Activated CD4-positive, CD25-positive, alpha-beta regulatory T cell treated with anti-CD3 and anti-CD28 coated beads, Interleukin-2, amount 50 U/mL, for 16 hours (primary cell): ENCODE data around the gene WRNIP1.
"Not testable (repeated sequence)": the region's sequence is repeated elsewhere in the genome, so short reads cannot be mapped to it uniquely, and the experiment has no call there.

Experiments used
- DNase-seq: peaks from one replicate; pipeline ENCODE4 v3.0.0-alpha.2; 2020; ENCODE audit warnings: low read depth, low spot score

The WRNIP1 gene

DNA sequence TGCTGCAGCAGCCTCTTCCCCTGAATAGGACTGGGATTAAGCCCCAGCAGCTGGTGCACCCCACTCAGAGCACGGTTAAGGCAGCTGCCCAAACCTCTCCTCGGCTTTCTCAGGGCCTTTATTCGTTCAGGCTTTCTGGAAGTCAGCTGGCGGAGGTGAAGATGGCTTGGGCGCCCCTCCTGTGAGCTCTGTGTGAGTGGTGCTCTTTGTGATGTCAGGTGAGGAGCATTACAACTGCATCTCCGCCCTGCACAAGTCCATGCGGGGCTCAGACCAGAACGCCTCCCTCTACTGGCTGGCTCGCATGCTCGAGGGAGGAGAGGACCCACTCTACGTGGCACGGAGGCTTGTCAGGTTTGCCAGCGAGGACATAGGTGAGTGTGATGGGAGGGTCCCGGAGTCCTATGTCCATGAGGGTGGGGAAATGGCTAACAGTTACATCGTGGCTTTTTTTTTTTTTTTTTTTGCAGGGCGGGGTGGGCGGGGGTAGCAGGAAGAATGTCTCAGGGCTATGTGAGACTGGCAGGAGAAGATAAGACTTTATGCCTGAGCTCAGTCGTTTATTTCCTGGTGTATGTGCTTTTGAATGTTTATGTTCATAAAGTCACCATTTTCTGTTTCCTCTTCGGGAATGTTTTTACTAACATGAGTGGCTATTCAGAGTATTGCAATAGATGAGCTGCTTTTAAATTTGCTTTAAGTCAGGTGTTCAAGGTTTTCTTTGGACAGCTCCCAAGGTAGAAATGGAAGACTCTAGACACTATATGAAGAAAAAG lies 18.2 kb downstream of the WRNIP1 start:
- DNase-seq = no peak

DNA sequence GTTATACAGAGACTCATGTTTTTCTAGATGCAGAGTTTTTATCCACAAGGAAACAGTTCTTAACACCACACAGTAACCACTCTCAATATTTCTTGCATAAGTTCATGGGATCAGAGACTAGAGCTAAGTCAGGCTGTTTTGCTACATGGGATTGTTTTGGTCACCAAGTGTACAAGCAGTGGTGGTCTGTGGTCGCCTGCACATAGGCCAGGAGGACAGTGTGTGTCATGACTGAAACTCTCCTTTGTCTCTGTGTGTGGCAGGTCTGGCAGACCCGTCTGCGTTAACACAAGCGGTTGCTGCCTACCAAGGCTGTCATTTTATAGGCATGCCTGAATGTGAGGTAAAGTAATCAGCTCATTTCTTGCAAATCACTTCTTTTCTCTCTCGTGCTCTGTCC lies 18.9 kb downstream of the WRNIP1 start:
- DNase-seq = no peak

DNA sequence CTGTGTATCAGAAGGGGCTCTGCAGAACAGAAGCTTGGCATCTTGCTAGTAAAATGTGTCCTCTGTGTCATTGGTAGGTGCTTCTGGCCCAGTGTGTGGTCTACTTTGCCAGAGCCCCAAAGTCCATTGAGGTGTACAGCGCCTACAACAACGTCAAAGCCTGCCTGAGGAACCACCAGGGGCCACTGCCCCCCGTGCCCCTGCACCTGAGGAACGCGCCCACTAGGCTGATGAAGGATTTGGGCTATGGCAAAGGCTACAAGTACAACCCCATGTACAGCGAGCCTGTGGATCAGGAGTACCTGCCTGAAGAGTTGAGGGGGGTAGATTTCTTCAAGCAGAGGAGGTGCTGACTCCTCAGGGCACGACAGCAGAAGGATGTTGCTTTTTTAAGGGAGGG lies 19.7 kb downstream of the WRNIP1 start:
- DNase-seq = no peak

DNA sequence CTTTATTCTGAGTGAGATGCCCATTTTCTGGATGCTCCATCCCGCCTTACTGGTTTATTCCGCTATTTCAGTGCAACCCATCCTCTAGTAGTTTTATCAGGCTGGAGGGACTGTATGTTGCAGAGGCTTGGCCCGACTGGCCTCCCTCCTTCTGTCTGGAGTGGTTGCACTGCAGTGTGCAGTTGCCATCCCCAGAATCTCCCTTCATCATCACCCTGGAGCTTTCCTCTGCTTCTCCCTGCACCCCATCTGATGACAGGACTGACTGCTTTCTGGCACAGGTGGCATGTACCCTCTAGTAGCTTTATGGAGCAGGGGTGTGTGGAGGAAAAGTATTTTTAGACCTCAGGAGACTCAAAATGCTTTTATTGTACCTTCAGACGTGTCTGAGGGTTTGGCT lies 21.1 kb downstream of the WRNIP1 start:
- no peak for DNase-seq

DNA sequence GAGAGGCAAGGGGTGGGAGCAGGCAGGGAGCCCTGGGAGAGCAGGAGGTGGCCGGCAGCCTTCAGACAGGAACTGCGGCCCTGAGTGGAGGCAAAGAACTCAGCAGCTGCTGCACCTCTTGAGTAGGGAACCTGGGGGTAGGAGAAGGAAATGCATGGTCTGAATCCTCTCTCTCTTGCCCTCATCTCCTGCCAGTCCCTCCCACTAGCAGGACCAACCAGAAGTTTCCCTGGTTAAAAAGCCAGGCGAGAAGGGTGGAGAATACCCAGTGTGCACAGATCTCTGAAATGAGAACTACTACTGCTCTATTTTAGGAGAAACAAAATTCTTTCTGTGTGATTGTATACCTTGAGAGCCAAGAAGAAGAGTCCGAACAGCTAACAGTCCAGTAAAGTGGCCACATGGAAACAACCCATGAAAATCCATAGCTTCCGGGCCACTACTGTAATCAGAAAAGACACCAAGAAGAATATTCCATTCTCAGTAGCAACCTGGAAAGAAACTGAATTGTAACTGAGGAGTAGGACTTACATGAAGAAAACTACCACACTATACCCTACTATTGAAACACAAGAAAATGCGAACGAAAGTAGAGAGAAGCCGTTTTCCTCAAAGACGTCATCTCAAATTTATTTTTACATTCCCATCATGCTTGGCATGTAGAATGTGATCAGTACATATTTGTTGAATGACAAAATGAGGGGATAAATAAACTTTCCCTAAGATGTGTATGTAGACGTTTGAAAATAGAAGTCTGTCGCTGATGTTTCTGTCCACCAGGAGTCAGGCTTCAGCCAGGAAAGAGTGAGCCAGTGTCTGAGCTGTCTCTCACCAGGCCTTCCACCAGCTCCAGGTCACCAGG lies 25.6 kb downstream of the WRNIP1 start:
- DNase-seq = no peak

DNA sequence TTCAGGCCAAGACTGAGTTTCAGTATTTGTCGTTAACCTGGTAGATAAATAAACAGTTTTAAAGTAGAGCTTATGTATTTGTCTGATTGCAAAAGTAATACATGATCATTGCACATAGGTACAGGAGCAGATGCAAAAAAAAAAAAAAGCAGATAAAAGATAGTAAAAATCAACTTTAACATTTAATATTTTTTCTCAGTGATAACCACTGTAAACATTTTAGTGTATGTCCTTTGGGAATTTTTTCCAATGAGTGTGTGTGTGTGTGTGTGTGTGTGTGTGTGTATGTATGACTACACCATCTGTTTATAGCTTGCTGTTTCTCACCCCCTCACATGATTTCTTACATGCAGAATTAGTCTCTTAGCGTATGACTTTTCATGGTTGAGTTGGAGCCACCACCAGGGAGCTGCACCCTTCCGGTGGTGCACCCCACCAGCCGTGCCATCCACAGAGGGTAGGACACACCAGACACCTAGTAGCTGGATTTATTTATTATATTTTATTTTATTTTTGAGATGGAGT lies 26.3 kb downstream of the WRNIP1 start:
- DNase-seq = no peak

DNA sequence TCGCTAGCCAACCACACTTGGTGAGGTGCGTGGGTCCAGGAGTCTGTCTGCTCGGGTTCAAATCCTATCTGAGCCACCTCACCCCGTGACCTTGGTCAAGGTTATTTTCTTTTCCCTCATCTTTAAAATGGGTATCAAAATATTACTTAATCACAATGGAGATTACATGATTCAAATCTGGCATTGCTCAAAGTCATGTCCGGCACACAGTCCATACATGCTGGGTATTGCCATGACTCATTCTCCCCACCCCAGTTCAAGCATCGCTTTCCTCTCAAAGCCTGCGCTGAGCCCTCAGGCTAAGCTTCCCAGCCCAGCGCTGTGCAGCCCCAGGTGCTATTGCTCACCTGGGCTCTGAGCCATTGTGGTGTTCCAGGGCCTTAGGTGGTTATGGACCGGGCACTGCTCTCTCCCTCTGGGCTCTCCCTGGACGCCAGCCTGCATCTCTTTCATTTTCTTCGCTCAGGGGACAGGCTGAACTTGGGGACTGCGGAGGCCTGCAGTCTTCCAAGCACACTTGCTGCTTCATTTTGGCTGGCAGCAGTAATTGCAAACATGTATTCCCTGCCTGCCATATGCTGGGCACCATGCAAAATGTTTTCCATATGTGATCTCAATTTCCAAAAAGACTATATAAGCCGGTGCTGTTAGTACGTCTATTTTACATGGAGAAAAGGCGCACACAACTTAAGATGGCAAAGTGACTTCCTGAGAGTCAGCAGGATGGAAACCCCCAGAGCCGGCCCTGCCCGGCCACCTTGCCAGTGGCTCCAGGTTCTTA lies 27.3 kb downstream of the WRNIP1 start:
- DNase-seq = no peak

DNA sequence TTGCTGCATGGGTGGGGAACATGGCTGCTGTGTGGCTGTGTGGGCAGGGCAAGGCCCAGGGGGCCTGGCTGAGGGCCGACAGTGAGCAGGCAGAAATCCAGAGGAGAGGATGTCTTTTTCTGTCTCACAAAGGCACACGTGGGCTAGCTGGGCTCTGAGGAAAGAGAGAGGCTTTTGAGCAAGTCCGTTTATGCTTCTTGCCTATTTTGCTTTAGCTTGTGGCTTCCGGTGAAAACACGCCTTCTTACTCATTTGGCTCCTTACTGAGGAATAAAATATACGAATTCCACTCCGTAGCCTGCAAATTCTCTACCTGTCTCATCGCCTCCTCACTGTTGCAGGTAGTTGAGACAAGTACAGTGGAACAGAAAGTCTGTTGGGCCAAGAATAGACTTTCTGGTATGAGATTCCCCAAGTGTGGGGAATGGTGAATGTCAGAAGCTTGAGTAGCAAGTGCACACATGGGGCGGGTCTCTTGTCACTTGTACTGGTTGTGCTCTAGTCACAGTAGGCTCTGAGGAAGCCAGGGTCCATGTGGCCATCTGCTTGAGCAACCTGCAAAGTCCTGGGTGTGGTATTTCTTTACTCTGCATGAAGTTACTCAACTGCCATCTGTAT lies 28.4 kb downstream of the WRNIP1 start:
- DNase-seq = no peak

DNA sequence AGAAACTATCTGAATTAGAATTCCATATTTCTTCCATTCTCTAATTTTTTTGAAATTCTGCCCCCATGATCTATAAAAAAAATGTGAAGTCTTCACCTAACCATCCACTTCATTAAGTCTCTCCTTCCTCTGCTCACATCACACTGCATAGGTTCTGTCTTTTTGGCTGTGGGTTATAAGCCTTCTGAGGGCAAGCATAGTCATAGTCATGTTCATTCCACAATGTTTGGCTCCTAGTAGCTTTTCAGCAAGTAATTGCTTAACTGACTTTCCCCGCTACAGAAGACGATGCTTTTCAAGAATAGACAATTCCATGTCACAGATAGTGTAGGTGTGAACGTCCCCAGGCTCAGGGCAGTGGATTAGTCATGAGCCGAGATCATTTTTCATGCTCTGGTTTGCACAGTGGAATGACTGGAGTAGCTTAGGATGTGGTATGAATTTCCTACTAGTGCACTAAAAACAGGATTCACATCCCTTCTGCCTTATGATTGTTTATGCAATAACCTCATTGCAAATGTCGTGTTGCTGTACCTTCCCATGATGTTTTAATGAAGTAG lies 29.1 kb downstream of the WRNIP1 start:
- no peak for DNase-seq

DNA sequence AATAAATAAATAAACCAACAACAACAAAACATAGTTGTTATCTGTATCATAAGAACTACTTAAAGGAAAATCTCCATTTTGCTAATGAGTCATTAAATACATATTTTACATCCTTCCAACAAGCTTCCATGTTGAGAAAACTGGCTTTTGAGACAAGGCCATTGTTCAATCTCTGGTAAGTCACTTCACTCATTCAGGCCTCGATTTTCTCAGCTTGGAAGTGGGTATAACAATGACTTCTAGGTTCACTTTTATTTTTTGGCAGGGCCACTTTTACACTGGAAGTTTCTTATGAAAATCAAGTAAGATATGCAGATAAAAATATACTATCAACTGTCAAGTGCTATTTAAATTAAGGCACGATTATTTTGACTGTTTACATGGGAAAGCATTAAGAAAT lies 30.0 kb downstream of the WRNIP1 start:
- DNase-seq = no peak

DNA sequence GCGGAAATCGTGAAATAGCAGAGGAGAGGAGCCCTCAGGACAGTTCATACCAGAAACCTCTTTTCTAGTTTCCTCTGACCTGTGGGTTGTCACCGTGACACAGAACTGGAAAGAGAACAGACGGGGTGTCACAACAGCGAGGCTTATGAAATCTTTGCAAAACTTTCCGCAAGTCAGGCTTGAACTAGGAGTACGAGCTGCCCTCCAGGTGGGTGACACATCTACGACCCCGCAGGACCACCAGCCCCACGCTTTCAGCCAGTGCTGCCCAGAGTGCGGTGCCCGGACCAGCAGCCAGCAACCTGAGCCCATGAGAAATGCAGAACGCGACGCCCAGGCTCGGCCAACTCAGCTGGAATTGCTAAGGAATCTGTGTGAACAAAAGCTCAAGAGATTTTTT lies 30.8 kb downstream of the WRNIP1 start:
- DNase-seq = no peak

DNA sequence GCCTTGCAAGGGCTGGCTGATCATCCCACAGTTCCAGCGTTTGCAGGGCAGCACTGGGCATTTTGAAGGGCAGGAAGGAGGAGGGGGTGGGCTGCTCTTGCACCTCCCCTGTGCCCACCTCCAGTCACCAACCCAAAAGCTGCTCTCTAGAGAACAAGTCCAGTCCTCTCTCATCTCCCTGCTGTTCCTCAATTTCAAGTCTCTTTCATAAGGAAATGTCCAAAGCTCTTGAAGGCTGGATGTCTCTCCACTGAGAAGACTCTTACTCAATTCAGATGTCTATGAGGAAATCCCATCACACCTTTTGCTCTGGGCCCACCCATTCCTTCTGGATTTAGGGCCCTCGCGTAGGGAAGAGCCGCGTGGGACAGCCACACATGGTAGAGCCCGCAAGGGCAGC lies 31.7 kb downstream of the WRNIP1 start:
- DNase-seq = no peak

DNA sequence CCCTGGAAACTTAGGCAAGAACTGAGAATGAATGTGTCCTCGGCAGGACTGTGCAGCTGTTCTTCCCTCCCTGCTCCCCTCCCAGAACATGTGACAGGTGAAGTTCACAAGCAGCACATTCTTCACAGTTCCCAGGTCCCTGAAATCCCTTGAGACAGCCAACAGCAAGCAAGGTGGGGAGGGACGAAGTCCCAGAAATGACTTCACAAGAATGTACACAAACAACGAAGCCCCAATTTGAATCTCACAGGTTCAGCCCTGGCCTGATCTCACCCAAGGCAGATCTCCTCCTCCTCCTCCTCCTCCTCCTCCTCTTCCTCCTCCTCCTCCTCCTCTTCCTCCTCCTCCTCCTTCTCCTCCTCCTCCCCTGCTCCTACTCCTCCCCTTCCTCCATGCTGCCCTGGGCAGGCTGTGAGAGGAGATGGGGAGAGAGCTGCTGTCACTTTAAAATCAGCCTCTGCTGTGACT lies 32.4 kb downstream of the WRNIP1 start:
- no peak for DNase-seq

DNA sequence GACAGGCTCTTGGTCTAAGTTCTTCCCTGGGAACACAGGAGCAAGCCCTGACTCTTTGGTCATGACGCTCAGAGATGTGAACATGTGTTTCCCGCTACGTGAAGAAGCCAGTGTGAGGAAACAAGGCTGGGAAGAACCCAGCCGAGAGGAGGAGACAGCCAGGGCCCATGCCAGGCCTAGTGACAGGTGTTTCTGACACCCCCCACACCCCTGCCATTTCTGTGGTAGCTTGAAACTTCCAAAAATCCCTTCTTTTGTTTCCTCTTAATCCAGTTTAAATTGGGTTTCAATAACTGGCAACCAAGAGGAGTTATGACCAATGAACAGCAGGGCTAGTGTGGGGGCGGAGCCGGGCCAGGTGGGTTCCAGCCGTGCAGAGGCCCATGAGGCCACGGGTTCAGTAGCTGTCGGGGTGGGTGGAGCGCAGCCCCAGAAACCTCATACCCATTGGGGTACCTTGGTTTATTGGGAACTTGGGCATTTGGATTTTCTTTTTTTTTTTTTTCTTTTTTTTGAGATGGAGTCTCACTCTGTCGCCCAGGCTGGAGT lies 33.5 kb downstream of the WRNIP1 start:
- no peak for DNase-seq

DNA sequence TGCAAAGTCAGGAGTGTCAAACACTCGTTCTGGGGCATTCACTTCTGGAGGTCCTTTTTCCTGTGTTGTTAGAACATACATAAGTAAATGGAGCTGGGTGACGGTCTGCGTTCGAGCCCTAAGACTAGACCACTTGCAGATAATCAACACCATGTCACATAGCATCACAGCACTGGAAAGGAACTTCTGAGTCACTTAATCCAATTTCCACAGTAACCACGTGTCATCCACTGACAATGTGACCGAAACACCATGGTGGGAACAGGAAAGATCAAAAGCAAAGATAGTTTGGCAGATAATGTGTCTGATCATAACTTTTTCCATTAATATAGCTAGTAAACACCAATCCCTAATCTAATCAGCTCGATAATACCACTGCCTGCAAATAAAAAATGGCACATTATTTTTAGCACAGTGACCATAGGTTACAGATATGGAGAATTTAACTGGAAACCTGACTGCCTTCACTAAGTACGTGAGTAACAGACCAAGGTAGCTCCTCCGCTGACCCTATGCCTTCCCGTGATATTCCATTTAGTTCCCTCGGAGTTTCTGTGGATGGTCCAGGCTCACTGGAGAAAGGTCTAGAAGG lies 34.8 kb downstream of the WRNIP1 start:
- no peak for DNase-seq

DNA sequence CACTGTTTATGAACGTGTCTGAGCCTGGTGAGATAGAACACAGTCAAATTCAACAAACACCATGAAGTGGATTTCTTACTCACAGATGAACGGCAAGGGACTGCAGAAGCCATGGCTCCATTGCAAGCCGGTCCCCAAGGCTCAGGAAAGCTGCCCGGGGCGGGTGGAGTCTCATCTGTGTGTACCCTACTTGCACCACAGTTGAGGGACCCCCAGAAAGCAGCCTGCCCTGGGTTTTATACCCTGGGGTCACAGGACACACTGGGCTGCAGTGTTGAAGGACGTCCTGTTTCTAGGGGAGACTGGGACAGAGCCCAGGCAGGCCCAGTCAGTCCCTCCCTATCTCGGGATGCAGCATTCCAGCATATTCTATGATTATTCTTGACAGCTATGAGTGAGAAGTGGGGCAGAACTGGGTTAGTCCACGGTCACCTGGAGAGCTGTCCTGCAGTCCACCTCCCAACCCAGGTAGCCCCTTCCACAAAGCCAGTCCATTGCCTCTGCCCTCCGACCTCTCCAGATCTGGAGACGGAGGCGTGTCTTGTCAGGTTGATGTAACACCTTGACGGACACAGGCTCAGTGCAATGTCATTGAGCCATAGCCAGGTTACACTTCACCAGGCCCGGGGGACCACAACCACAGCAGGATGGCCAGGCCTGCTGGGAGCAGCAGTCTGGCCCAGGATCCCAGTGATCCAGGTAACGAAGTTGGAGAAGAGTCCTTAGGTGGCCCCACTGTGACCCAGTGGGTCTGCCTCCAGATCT lies 35.5 kb downstream of the WRNIP1 start:
- DNase-seq = no peak

DNA sequence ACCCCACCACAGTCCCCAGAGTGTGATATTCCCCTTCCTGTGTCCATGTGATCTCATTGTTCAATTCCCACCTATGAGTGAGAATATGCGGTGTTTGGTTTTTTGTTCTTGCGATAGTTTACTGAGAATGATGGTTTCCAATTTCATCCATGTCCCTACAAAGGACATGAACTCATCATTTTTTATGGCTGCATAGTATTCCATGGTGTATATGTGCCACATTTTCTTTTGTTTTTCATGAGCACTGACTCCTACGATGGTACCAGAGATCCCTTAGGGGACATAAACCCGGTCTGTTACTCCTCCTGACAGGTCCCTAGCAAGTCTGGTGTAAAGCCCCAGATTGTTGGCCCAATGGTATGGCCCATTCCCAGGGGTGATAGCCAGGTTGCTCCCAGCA lies 36.5 kb downstream of the WRNIP1 start:
- not testable (repeated sequence) for DNase-seq

DNA sequence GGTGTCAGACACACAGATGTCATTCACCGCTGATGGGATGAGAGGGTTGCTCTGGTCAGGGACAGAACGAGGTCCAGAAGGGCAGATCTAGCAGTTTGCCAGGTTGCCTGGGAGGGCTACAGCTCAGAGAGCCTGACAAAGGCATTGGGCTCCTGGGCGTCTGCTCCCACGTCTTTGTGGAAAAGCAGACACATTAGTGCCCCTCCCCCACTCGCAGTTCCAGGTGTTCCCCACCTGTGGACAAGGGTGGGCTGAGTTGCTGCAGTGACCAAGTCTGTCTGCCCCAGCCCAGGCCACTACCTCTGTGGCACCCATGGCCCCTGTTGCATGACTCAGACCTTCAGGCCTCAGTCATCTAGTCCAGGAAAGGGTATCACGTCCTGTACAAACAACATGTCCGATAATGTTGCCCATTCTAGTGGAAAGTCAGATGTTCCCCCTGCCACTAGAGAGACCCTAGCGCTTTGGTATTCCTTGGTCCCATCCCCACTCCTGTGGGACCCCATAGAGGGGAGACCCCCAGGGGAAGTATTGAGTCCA lies 37.4 kb downstream of the WRNIP1 start:
- DNase-seq = no peak

DNA sequence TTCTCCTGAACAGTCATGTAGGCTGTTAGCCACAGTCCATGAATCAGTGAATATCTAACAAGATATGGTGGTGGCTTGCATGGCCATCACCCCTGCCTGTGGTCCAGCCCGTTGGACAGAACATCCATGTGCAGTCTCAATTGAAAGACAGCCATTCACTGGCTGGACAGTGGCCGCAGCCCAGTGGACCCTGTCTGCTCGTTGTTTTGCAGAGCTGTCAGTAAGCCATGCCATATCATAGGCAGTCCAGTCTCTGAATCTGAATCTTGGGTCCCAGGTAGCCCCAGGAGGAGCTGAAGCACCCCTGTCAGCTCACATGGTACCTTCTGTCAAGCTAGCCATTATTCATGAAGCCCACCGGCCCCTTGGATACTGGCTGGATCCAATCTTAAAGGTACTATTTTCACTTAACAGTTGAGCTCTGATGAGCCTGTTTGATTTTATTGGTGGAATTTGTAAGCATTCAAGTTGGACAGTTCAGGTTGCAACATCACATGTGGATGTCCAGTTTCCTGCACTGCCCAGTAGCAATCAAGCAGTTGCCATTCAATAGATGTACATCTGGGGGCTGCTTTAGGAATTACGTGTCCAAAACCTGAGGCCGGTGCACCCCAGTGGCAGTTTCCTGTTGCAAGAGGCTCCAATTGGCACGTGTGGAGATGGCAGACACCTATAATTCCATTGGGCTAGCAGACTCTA lies 38.7 kb downstream of the WRNIP1 start:
- no peak for DNase-seq
